ENCODE measurements around the gene PRLHR.

DNA sequence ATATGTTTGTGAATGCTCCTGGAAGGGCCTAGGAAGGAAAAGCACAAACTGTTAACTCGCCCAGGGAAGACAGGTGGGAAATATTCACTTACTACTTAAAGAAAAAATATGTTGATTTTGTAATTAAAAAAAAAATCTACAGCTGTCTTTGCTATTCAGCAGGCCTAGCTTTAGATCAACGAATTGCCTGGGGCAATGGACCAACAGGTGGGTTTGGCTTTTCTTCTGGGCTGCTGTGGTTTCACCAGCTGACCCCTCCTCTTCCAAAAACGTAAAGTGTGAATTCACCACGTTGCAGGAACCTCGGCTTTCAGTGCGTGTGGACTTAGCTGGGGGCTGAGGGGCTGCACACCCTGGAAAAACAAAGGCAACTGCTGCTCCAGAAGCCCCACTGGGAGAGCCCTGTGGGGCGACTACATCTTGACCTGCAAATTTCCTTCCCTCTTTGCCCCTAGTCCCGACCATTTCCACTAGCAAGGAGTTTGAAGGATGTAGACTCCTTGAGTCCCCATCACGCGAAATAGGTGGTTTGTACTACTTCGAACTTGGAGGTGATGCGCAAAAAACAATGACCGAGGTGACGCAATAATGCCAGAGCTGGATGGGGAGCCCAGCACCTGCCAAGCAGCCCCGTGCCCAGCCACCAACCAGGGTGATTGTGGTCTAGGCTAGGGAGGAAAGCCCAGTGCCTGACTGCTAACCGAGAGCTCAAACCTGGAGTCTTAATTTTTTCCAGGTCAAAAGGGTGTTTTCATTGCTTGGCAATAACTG lies 7.4 kb downstream of the PRLHR start:
- no peak for TF ChIP-seq EZH2 (IDR thresholded peaks at IDR 0.05; ENCODE audit: borderline replicate concordance, low read depth, low read length, severe bottlenecking)
- TF ChIP-seq, protein P1, sequence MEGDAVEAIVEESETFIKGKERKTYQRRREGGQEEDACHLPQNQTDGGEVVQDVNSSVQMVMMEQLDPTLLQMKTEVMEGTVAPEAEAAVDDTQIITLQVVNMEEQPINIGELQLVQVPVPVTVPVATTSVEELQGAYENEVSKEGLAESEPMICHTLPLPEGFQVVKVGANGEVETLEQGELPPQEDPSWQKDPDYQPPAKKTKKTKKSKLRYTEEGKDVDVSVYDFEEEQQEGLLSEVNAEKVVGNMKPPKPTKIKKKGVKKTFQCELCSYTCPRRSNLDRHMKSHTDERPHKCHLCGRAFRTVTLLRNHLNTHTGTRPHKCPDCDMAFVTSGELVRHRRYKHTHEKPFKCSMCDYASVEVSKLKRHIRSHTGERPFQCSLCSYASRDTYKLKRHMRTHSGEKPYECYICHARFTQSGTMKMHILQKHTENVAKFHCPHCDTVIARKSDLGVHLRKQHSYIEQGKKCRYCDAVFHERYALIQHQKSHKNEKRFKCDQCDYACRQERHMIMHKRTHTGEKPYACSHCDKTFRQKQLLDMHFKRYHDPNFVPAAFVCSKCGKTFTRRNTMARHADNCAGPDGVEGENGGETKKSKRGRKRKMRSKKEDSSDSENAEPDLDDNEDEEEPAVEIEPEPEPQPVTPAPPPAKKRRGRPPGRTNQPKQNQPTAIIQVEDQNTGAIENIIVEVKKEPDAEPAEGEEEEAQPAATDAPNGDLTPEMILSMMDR (IDR thresholded peaks at IDR 0.05; ENCODE audit: borderline replicate concordance, extremely low read depth, low read length, poor library complexity, severe bottlenecking) = no peak

All from DND-41 (cell line).